GM06990 (cell line): ENCODE results near the gene CBLN3.
A peak's percentile ranks its signal among the peaks of the same experiment; 100 is the strongest.
"Not testable (repeated sequence)": the region's sequence is repeated elsewhere in the genome, so short reads cannot be mapped to it uniquely, and the experiment has no call there.

Experiments used
- DNase-seq: peaks from one replicate; pipeline ENCODE4 v3.0.0-alpha.2; 2011; ENCODE audit not compliant: insufficient read length; ENCODE audit errors: extremely low read depth
- H3K27me3 ChIP-seq: replicated peaks from 2 replicates; pipeline ENCODE4 v1.6.0; 2011; ENCODE audit warnings: low read length; ENCODE audit not compliant: control insufficient read depth, insufficient read depth
- H3K36me3 ChIP-seq: 2 replicates; pipeline ENCODE4 v1.5.1; 2011; ENCODE audit warnings: low read length; ENCODE audit not compliant: control insufficient read depth, insufficient read depth
- H3K4me3 ChIP-seq: replicated peaks from 2 replicates; pipeline ENCODE4 v1.5.1; 2011; ENCODE audit warnings: low read depth, mild to moderate bottlenecking, control low read depth, low read length
- CTCF ChIP-seq: IDR thresholded peaks from 2 replicates; pipeline ENCODE4 v1.5.1; 2011; ENCODE audit warnings: low read length, control low read depth, mild to moderate bottlenecking, inconsistent platforms; ENCODE audit not compliant: insufficient read depth, poor library complexity, severe bottlenecking

Gene CBLN3

DNA sequence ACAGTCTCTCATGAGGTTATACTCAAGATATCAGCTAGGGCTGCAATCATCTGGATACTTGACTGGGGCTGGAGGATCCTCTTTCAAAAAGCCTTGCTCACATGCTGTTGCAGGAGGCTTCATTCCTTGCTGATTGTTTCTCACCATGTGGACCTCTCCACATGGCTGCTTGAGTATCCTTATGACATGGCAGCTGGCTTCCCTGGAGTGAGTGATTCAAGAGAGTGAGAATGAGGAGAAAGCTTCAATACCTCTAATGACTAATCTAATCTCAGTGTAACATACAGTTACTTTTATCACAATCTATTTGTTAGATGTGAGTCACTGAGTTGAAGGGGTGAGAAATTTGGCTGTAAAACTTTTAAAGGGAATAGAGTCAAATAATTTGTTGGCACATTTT, 27.5 kb upstream of the CBLN3 start:
- Histone ChIP-seq H3K4me3 (no peak overlapping the region), H3K36me3 (no peaks in the 10 kb centered on the region), H3K27me3 (no peaks in the 10 kb centered on the region)
- no peak for DNase-seq
- no peak for TF ChIP-seq CTCF

GRCh38 chr14:24450828-24451227, 21.4 kb upstream of the CBLN3 start:
- not testable (repeated sequence) for H3K27me3 ChIP-seq, DNase-seq, H3K4me3 ChIP-seq, H3K36me3 ChIP-seq

DNA sequence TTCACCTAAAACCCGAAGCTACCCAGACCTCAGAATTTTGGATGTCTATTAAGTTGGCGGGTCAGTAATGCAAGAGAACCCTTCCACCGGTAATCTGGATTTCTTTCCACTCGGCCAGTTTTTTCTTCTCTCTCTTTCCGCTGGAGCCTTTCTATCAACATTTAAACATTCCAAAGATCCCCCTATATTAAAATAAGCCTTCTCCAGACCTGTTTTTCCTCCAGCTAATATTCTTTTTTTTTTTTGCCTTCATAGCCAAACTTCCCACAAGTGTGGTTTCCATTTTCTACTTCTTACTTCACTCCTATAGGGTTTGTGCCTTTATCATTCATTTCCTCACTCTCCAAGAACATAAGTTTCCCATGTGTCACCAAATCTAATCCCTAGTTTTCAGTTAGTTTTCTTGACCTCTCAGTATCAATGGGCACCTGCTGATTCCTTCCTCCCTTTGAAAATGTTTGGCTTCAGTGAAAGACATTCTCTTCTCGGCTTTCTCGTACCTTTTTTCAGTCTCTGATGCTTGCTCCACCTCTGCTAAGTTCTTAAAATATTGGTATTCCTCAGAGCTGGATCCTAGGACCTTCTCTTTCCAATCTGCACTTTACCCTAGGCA, 13.7 kb upstream of the CBLN3 start:
- Histone ChIP-seq H3K27me3 (no peaks in the 10 kb centered on the region), H3K36me3 (peaks cover 18% of the 10 kb centered on the region), H3K4me3 (peak overlapping the region; percentile 86)
- TF ChIP-seq CTCF: no peak
- no peak for DNase-seq

GRCh38 chr14:24442240-24443052, 13.0 kb upstream of the CBLN3 start, which contains the start of gene SDR39U1:
Gene SDR39U1, minus strand, starts transcription at chr14:24442776. Its CDS starts 7 bp downstream, at chr14:24442769.
- Histone ChIP-seq H3K4me3 (peak within 1 kb of the TSS; percentile 96), H3K27me3 (no peaks in the 10 kb centered on the region), H3K36me3 (peaks cover 23% of the 10 kb centered on the region)
- TF ChIP-seq CTCF: no peak
- peak; percentile 92 for DNase-seq

DNA sequence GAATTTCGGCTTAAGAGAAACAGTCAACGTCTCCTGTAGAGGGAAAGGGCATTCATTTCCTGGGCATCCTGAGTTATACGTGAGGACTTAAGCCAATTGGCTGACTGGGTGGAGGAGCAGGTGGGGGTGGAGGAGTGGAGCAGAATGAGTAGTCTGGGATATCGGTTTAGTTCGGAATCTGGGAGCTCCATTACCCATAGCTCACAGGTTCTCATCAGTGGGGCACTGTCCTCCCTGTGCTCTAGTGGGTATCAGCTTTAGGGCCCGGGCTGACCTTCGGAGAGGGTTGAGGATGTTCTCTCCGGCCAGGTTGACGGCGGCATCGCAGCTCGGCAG, 12.4 kb upstream of the CBLN3 start:
- DNase-seq: no peak

More for the DNA sequence above, 12.4 kb upstream of the CBLN3 start:
- TF ChIP-seq CTCF: no peak
- H3K4me3 ChIP-seq: peak overlapping the region; percentile 96
- no peaks in the 10 kb centered on the region for H3K27me3 ChIP-seq
- H3K36me3 ChIP-seq: peaks cover 28% of the 10 kb centered on the region
